Measurements from ENCODE around the gene ATP1A2.

DNA sequence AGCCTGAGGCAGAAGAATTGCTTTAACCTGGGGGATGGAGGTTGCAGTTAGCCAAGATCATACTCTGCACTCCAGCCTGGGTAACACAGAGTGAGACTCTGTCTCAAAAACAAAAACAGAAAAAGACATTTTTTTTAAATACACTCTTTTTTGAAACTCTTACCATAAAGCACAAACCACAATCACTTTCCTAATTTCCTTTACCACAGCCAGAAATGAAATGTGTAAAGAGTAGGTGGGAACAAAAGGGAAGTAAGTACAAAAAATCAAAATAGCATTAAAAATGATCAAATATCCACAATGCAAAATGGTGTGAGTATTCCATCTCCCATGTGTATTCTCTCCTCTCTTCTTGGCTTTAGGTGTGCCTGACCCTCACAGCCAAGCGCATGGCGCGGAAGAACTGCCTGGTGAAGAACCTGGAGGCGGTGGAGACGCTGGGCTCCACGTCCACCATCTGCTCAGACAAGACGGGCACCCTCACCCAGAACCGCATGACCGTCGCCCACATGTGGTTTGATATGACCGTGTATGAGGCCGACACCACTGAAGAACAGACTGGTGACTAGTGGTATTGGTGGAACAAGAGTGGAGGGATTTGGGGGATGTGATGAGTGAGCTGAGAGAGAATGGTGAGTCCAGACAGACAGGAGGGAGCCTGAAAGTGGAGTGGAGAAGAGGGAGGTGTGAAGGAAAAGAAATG is 50.8 kb downstream of the ATP1A2 start:
- TF ChIP-seq, protein P1, sequence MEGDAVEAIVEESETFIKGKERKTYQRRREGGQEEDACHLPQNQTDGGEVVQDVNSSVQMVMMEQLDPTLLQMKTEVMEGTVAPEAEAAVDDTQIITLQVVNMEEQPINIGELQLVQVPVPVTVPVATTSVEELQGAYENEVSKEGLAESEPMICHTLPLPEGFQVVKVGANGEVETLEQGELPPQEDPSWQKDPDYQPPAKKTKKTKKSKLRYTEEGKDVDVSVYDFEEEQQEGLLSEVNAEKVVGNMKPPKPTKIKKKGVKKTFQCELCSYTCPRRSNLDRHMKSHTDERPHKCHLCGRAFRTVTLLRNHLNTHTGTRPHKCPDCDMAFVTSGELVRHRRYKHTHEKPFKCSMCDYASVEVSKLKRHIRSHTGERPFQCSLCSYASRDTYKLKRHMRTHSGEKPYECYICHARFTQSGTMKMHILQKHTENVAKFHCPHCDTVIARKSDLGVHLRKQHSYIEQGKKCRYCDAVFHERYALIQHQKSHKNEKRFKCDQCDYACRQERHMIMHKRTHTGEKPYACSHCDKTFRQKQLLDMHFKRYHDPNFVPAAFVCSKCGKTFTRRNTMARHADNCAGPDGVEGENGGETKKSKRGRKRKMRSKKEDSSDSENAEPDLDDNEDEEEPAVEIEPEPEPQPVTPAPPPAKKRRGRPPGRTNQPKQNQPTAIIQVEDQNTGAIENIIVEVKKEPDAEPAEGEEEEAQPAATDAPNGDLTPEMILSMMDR (IDR thresholded peaks at IDR 0.05; ENCODE audit: low read length), result no peak
- TF ChIP-seq EZH2 (IDR thresholded peaks at IDR 0.05; ENCODE audit: borderline replicate concordance, low read length), result no peak
